ENCODE results near the gene RBMS1.

Gene RBMS1

GRCh38 chr2:160363961-160364360 lies 129.6 kb downstream of the RBMS1 start:
- Histone ChIP-seq H3K27me3 (ENCODE audit: control insufficient read depth, low read length) (no peaks in the 10 kb centered on the region), H3K36me3 (ENCODE audit: control insufficient read depth, low read length) (no peaks in the 10 kb centered on the region), H3K9me2 (replicated peaks; ENCODE audit: control insufficient read depth, low read length) (no peaks in the 10 kb centered on the region), H3K4me1 (ENCODE audit: control insufficient read depth, low read length) (no peaks in the 10 kb centered on the region), H3K27ac (ENCODE audit: low read depth, low read length) (no peak overlapping the region), H3K4me3 (ENCODE audit: low read length) (no peak overlapping the region), H3K9me3 (ENCODE audit: control insufficient read depth, insufficient read depth, low read length) (no peaks in the 10 kb centered on the region), H3F3A (ENCODE audit: control insufficient read depth, insufficient read depth) (no peaks in the 10 kb centered on the region), H3K4me2 (ENCODE audit: low read length) (no peak overlapping the region), H3K79me2 (ENCODE audit: control insufficient read depth, low read length) (no peaks in the 10 kb centered on the region), H4K20me1 (ENCODE audit: control insufficient read depth, insufficient read depth, low read depth, low read length) (no peaks in the 10 kb centered on the region)
- TF ChIP-seq CTCF (IDR thresholded peaks at IDR 0.05; ENCODE audit: low read depth, low read length, poor library complexity, severe bottlenecking) (no peak), EZH2phosphoT487 (IDR thresholded peaks at IDR 0.05; ENCODE audit: borderline replicate concordance, low read length) (no peak)

GRCh38 chr2:160363055-160363454 lies 130.6 kb downstream of the RBMS1 start:
- Histone ChIP-seq H3K4me3 (ENCODE audit: low read length) (no peak overlapping the region), H3K36me3 (ENCODE audit: control insufficient read depth, low read length) (no peaks in the 10 kb centered on the region), H3K79me2 (ENCODE audit: control insufficient read depth, low read length) (no peaks in the 10 kb centered on the region), H4K20me1 (ENCODE audit: control insufficient read depth, insufficient read depth, low read depth, low read length) (no peaks in the 10 kb centered on the region), H3K4me1 (ENCODE audit: control insufficient read depth, low read length) (no peaks in the 10 kb centered on the region), H3F3A (ENCODE audit: control insufficient read depth, insufficient read depth) (no peaks in the 10 kb centered on the region), H3K4me2 (ENCODE audit: low read length) (no peak overlapping the region), H3K9me2 (replicated peaks; ENCODE audit: control insufficient read depth, low read length) (no peaks in the 10 kb centered on the region), H3K9me3 (ENCODE audit: control insufficient read depth, insufficient read depth, low read length) (no peaks in the 10 kb centered on the region), H3K27ac (ENCODE audit: low read depth, low read length) (no peak overlapping the region), H3K27me3 (ENCODE audit: control insufficient read depth, low read length) (no peaks in the 10 kb centered on the region)
- TF ChIP-seq EZH2phosphoT487 (IDR thresholded peaks at IDR 0.05; ENCODE audit: borderline replicate concordance, low read length) (no peak), CTCF (IDR thresholded peaks at IDR 0.05; ENCODE audit: low read depth, low read length, poor library complexity, severe bottlenecking) (no peak)

GRCh38 chr2:160362541-160362940 lies 131.1 kb downstream of the RBMS1 start:
- H3K9me3 ChIP-seq (ENCODE audit: control insufficient read depth, insufficient read depth, low read length): no peaks in the 10 kb centered on the region
- no peaks in the 10 kb centered on the region for H3K27me3 ChIP-seq (ENCODE audit: control insufficient read depth, low read length)
- TF ChIP-seq EZH2phosphoT487 (IDR thresholded peaks at IDR 0.05; ENCODE audit: borderline replicate concordance, low read length): no peak
- no peak for TF ChIP-seq CTCF (IDR thresholded peaks at IDR 0.05; ENCODE audit: low read depth, low read length, poor library complexity, severe bottlenecking)
- no peak overlapping the region for H3K27ac ChIP-seq (ENCODE audit: low read depth, low read length)
- no peak overlapping the region for H3K4me3 ChIP-seq (ENCODE audit: low read length)
- H3F3A ChIP-seq (ENCODE audit: control insufficient read depth, insufficient read depth): no peaks in the 10 kb centered on the region
- H3K4me2 ChIP-seq (ENCODE audit: low read length): no peak overlapping the region
- no peaks in the 10 kb centered on the region for H3K36me3 ChIP-seq (ENCODE audit: control insufficient read depth, low read length)
- H3K4me1 ChIP-seq (ENCODE audit: control insufficient read depth, low read length): no peaks in the 10 kb centered on the region
- H3K79me2 ChIP-seq (ENCODE audit: control insufficient read depth, low read length): no peaks in the 10 kb centered on the region
- no peaks in the 10 kb centered on the region for H4K20me1 ChIP-seq (ENCODE audit: control insufficient read depth, insufficient read depth, low read depth, low read length)
- H3K9me2 ChIP-seq (replicated peaks; ENCODE audit: control insufficient read depth, low read length): no peaks in the 10 kb centered on the region

GRCh38 chr2:160362018-160362417 lies 131.6 kb downstream of the RBMS1 start:
- H3K4me2 ChIP-seq (ENCODE audit: low read length): no peak overlapping the region
- TF ChIP-seq EZH2phosphoT487 (IDR thresholded peaks at IDR 0.05; ENCODE audit: borderline replicate concordance, low read length) (no peak), CTCF (IDR thresholded peaks at IDR 0.05; ENCODE audit: low read depth, low read length, poor library complexity, severe bottlenecking) (no peak)
- H3K79me2 ChIP-seq (ENCODE audit: control insufficient read depth, low read length): no peaks in the 10 kb centered on the region
- no peaks in the 10 kb centered on the region for H3K4me1 ChIP-seq (ENCODE audit: control insufficient read depth, low read length)
- no peaks in the 10 kb centered on the region for H3K27me3 ChIP-seq (ENCODE audit: control insufficient read depth, low read length)
- no peak overlapping the region for H3K27ac ChIP-seq (ENCODE audit: low read depth, low read length)
- H3K36me3 ChIP-seq (ENCODE audit: control insufficient read depth, low read length): no peaks in the 10 kb centered on the region
- H3K9me3 ChIP-seq (ENCODE audit: control insufficient read depth, insufficient read depth, low read length): no peaks in the 10 kb centered on the region
- no peak overlapping the region for H3K4me3 ChIP-seq (ENCODE audit: low read length)
- H3F3A ChIP-seq (ENCODE audit: control insufficient read depth, insufficient read depth): no peaks in the 10 kb centered on the region
- no peaks in the 10 kb centered on the region for H4K20me1 ChIP-seq (ENCODE audit: control insufficient read depth, insufficient read depth, low read depth, low read length)
- H3K9me2 ChIP-seq (replicated peaks; ENCODE audit: control insufficient read depth, low read length): no peaks in the 10 kb centered on the region

Data from DOHH2 (cell line).